Measurements from ENCODE around the gene NAA38.
A peak's percentile ranks its signal among the peaks of the same experiment; 100 is the strongest.

NAA38 gene

DNA sequence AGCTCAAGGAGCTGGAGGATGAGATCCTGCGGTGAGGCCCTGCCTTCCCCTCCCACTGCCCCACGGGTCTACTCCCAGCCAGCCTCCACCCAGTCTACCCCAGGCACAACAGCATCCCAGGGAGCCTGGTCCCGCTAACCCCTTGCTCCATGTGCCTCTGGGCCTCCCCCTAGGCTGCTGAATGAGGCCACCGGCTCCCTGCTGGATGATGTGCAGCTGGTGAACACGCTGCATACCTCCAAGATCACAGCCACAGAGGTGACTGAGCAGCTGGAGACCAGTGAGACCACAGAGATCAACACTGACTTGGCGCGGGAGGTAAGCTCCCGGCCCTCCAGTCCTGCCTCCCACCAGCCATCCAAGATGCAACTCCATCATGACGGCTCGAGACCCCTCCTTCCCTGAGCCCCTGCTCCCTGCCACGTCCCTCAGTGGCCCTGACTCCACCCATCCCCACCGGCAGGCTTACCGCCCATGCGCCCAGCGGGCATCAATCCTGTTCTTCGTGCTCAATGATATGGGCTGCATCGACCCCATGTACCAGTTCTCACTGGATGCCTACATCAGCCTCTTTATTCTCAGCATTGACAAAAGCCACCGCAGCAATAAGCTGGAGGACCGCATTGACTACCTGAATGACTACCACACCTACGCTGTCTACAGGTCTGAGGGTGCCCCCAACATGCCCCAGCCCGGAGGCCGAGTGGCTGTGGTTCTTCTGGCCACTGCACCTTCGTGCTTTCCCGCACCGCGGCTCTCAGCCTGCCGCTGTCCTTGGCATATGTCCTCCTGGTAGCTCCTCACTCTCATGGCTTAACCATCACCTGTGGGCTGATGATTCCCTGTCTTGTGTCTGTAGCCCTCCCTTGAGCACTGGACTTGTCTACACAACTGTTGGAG lies 38.4 kb downstream of the NAA38 start:
- Histone ChIP-seq H3K4me2 (ENCODE audit: low read length) (no peak overlapping the region), H4K8ac (ENCODE audit: low read depth, low read length) (no peak overlapping the region), H3K36me3 (ENCODE audit: control insufficient read depth in 1 of 2, insufficient read depth in 2 of 2, low read length in 2 of 2) (no peaks in the 10 kb centered on the region), H2BK5ac (ENCODE audit: low read depth, low read length, poor library complexity) (no peak overlapping the region), H2AFZ (ENCODE audit: insufficient read depth, low read length, poor library complexity) (no peak overlapping the region), H4K12ac (ENCODE audit: low read depth, low read length) (no peak overlapping the region), H2BK120ac (ENCODE audit: insufficient read depth, low read length, poor library complexity) (no peak overlapping the region), H3K23ac (ENCODE audit: low read length) (no peak overlapping the region), H4K91ac (ENCODE audit: low read depth, low read length) (no peak overlapping the region), H3K27ac (ENCODE audit: low read depth, low read length) (no peak overlapping the region), H3K79me1 (ENCODE audit: low read length) (no peaks in the 10 kb centered on the region), H3K27me3 (ENCODE audit: insufficient read depth, low read length) (no peaks in the 10 kb centered on the region), H2BK12ac (ENCODE audit: low read length) (no peak overlapping the region), H2AK5ac (ENCODE audit: low read length) (no peak overlapping the region), H3K4ac (ENCODE audit: low read depth, low read length) (no peak overlapping the region), H3K9me3 (ENCODE audit: insufficient read depth, low read depth, low read length) (peaks cover 5% of the 10 kb centered on the region), H3K14ac (ENCODE audit: low read length) (no peak overlapping the region), H3K18ac (ENCODE audit: low read length) (no peak overlapping the region), H3K4me3 (ENCODE audit: low read depth, low read length) (peak overlapping the region; percentile 8), H3K79me2 (ENCODE audit: control insufficient read depth, insufficient read depth, low read length, poor library complexity) (no peaks in the 10 kb centered on the region), H3K4me1 (ENCODE audit: control insufficient read depth in 1 of 2, insufficient read depth in 2 of 2, low read length in 2 of 2) (peaks cover 8 to 10% of the 10 kb centered on the region in 2 experiments), H3K9ac (ENCODE audit: low read length) (peak overlapping the region; percentile 37)
- no peak for DNase-seq
- no CpG with 5 or more reads among the region's 27 CpGs for WGBS (ENCODE audit: extremely low coverage, insufficient coverage, insufficient read length)

DNA sequence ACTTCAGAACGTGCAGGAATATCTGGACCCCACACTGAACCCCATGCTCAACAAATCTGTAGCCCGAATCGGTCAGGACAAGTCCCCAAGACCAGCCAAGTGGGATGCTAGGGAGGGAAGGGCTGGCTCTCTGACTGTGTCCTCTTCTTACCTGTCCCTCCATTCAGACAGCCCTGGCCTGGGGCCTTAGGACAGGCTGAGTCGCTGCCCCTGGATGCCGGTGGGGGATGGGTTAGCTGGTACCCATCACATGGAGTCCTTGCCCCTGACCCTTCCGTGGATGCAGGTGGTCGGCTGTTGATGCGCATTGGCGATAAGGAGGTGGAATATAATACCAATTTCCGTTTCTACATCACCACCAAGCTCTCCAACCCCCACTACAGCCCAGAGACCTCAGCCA lies 39.3 kb downstream of the NAA38 start:
- no CpG with 5 or more reads among the region's 10 CpGs for WGBS (ENCODE audit: extremely low coverage, insufficient coverage, insufficient read length)
- Histone ChIP-seq H3K4me3 (ENCODE audit: low read depth, low read length) (no peak overlapping the region), H2BK5ac (ENCODE audit: low read depth, low read length, poor library complexity) (no peak overlapping the region), H3K79me2 (ENCODE audit: control insufficient read depth, insufficient read depth, low read length, poor library complexity) (no peaks in the 10 kb centered on the region), H3K4me2 (ENCODE audit: low read length) (no peak overlapping the region), H3K23ac (ENCODE audit: low read length) (no peak overlapping the region), H2AK5ac (ENCODE audit: low read length) (no peak overlapping the region), H3K14ac (ENCODE audit: low read length) (no peak overlapping the region), H4K12ac (ENCODE audit: low read depth, low read length) (no peak overlapping the region), H2BK12ac (ENCODE audit: low read length) (no peak overlapping the region), H3K27me3 (ENCODE audit: insufficient read depth, low read length) (no peaks in the 10 kb centered on the region), H3K27ac (ENCODE audit: low read depth, low read length) (no peak overlapping the region), H4K91ac (ENCODE audit: low read depth, low read length) (no peak overlapping the region), H3K9me3 (ENCODE audit: insufficient read depth, low read depth, low read length) (peaks cover 5% of the 10 kb centered on the region), H2BK120ac (ENCODE audit: insufficient read depth, low read length, poor library complexity) (no peak overlapping the region), H3K9ac (ENCODE audit: low read length) (no peak overlapping the region), H2AFZ (ENCODE audit: insufficient read depth, low read length, poor library complexity) (no peak overlapping the region), H3K4me1 (ENCODE audit: control insufficient read depth in 1 of 2, insufficient read depth in 2 of 2, low read length in 2 of 2) (peaks cover 3 to 4% of the 10 kb centered on the region in 2 experiments), H4K8ac (ENCODE audit: low read depth, low read length) (no peak overlapping the region), H3K36me3 (ENCODE audit: control insufficient read depth in 1 of 2, insufficient read depth in 2 of 2, low read length in 2 of 2) (no peaks in the 10 kb centered on the region), H3K4ac (ENCODE audit: low read depth, low read length) (no peak overlapping the region), H3K18ac (ENCODE audit: low read length) (no peak overlapping the region), H3K79me1 (ENCODE audit: low read length) (no peaks in the 10 kb centered on the region)
- no peak for DNase-seq

DNA sequence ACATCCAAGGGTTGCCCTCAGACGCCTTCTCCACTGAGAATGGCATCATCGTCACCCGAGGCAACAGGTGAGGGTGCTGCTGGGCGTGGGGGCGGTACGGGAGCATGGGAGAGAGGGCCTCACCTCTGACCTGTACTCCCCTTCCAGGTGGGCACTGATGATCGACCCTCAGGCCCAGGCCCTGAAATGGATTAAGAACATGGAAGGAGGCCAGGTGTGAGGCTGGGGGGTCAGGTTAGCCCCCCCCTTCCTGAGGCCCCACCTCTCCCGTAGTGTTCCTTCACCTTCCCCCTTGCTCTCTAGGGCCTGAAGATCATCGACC lies 39.8 kb downstream of the NAA38 start:
- no peak overlapping the region for H3K4me3 ChIP-seq (ENCODE audit: low read depth, low read length)
- no peak overlapping the region for H3K27ac ChIP-seq (ENCODE audit: low read depth, low read length)
- no peak overlapping the region for H2AFZ ChIP-seq (ENCODE audit: insufficient read depth, low read length, poor library complexity)
- no peak overlapping the region for H2AK5ac ChIP-seq (ENCODE audit: low read length)
- H2BK12ac ChIP-seq (ENCODE audit: low read length): no peak overlapping the region
- H3K36me3 ChIP-seq (ENCODE audit: control insufficient read depth in 1 of 2, insufficient read depth in 2 of 2, low read length in 2 of 2): no peaks in the 10 kb centered on the region
- H4K8ac ChIP-seq (ENCODE audit: low read depth, low read length): no peak overlapping the region
- no peaks in the 10 kb centered on the region for H3K79me1 ChIP-seq (ENCODE audit: low read length)
- no peak overlapping the region for H3K14ac ChIP-seq (ENCODE audit: low read length)
- no peak overlapping the region for H2BK5ac ChIP-seq (ENCODE audit: low read depth, low read length, poor library complexity)
- H3K23ac ChIP-seq (ENCODE audit: low read length): no peak overlapping the region
- no peak overlapping the region for H4K91ac ChIP-seq (ENCODE audit: low read depth, low read length)
- peaks cover 5% of the 10 kb centered on the region for H3K9me3 ChIP-seq (ENCODE audit: insufficient read depth, low read depth, low read length)
- H3K27me3 ChIP-seq (ENCODE audit: insufficient read depth, low read length): no peaks in the 10 kb centered on the region
- H4K12ac ChIP-seq (ENCODE audit: low read depth, low read length): no peak overlapping the region
- H3K9ac ChIP-seq (ENCODE audit: low read length): no peak overlapping the region
- peaks cover 3 to 4% of the 10 kb centered on the region in 2 experiments for H3K4me1 ChIP-seq (ENCODE audit: control insufficient read depth in 1 of 2, insufficient read depth in 2 of 2, low read length in 2 of 2)
- no peak overlapping the region for H2BK120ac ChIP-seq (ENCODE audit: insufficient read depth, low read length, poor library complexity)
- no peak overlapping the region for H3K18ac ChIP-seq (ENCODE audit: low read length)
- WGBS (ENCODE audit: extremely low coverage, insufficient coverage, insufficient read length): no CpG with 5 or more reads among the region's 9 CpGs
- no peak overlapping the region for H3K4me2 ChIP-seq (ENCODE audit: low read length)
- H3K79me2 ChIP-seq (ENCODE audit: control insufficient read depth, insufficient read depth, low read length, poor library complexity): no peaks in the 10 kb centered on the region
- no peak for DNase-seq
- H3K4ac ChIP-seq (ENCODE audit: low read depth, low read length): no peak overlapping the region

DNA sequence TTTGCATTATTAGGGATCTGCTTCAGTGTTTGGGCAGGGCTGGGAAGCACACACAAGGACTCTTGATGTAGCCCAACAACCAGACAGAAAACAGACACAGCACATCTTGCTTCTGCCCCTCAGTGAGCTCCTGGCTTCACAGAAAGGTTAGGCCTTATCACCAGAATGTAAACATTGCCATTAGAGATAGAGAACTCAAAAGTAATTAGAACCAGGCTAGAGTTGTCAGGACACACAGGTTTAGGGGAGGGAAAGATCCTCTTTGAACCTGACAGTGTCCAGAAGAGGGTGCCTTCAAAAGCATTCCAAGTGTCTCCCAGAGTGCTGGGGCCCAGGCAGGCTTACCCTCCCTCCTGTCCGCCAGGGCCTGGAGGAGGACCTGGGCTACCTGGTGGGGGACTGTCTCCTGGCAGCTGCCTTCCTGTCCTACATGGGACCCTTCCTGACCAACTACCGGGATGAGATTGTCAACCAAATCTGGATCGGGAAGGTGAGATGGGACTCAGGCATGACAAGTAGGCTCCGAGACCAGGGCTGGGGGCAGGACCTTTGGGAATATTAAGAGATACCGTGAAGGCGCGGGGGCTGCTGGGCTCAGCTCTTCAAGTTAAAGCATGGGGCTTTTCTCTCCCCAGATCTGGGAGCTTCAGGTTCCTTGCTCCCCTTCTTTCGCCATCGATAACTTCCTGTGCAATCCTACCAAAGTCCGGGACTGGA lies 40.3 kb downstream of the NAA38 start:
- H3K23ac ChIP-seq (ENCODE audit: low read length): no peak overlapping the region
- H3K4me1 ChIP-seq (ENCODE audit: control insufficient read depth in 1 of 2, insufficient read depth in 2 of 2, low read length in 2 of 2): peaks cover 3 to 4% of the 10 kb centered on the region in 2 experiments
- no peak overlapping the region for H2AK5ac ChIP-seq (ENCODE audit: low read length)
- no peak overlapping the region for H3K18ac ChIP-seq (ENCODE audit: low read length)
- no peak overlapping the region for H3K4ac ChIP-seq (ENCODE audit: low read depth, low read length)
- no peaks in the 10 kb centered on the region for H3K27me3 ChIP-seq (ENCODE audit: insufficient read depth, low read length)
- H3K4me3 ChIP-seq (ENCODE audit: low read depth, low read length): no peak overlapping the region
- H4K91ac ChIP-seq (ENCODE audit: low read depth, low read length): no peak overlapping the region
- H3K14ac ChIP-seq (ENCODE audit: low read length): no peak overlapping the region
- no peak overlapping the region for H3K4me2 ChIP-seq (ENCODE audit: low read length)
- no peaks in the 10 kb centered on the region for H3K36me3 ChIP-seq (ENCODE audit: control insufficient read depth in 1 of 2, insufficient read depth in 2 of 2, low read length in 2 of 2)
- peaks cover 5% of the 10 kb centered on the region for H3K9me3 ChIP-seq (ENCODE audit: insufficient read depth, low read depth, low read length)
- no peak overlapping the region for H4K12ac ChIP-seq (ENCODE audit: low read depth, low read length)
- no peaks in the 10 kb centered on the region for H3K79me1 ChIP-seq (ENCODE audit: low read length)
- H4K8ac ChIP-seq (ENCODE audit: low read depth, low read length): no peak overlapping the region
- H2BK12ac ChIP-seq (ENCODE audit: low read length): no peak overlapping the region
- no peak overlapping the region for H2AFZ ChIP-seq (ENCODE audit: insufficient read depth, low read length, poor library complexity)
- no peak overlapping the region for H2BK5ac ChIP-seq (ENCODE audit: low read depth, low read length, poor library complexity)
- no CpG with 5 or more reads among the region's 10 CpGs for WGBS (ENCODE audit: extremely low coverage, insufficient coverage, insufficient read length)
- no peak for DNase-seq
- no peak overlapping the region for H3K9ac ChIP-seq (ENCODE audit: low read length)
- H3K79me2 ChIP-seq (ENCODE audit: control insufficient read depth, insufficient read depth, low read length, poor library complexity): no peaks in the 10 kb centered on the region
- H3K27ac ChIP-seq (ENCODE audit: low read depth, low read length): no peak overlapping the region
- H2BK120ac ChIP-seq (ENCODE audit: insufficient read depth, low read length, poor library complexity): no peak overlapping the region
